IPS DF 6.9 (cell line): Measurements from ENCODE around the gene TMEM9.
"Not testable (repeated sequence)": the region's sequence is repeated elsewhere in the genome, so short reads cannot be mapped to it uniquely, and the experiment has no call there.

Experiments
- DNase-seq: peaks from one replicate; pipeline ENCODE4 v3.0.0-alpha.2; 2013; ENCODE audit warnings: low read depth, low spot score
- H3K27ac ChIP-seq: one replicate; pipeline ENCODE4 v1.5.1; 2013; ENCODE audit warnings: low read length, control low read depth
- H3K27me3 ChIP-seq: 2 replicates; pipeline ENCODE4 v1.6.1; 2013; ENCODE audit warnings: mild to moderate bottlenecking, low read length; ENCODE audit not compliant: control insufficient read depth, insufficient read depth
- H3K36me3 ChIP-seq: 2 replicates; pipeline ENCODE4 v1.6.1; 2013; ENCODE audit warnings: low read length; ENCODE audit not compliant: control insufficient read depth, insufficient read depth
- H3K4me1 ChIP-seq: 2 replicates; pipeline ENCODE4 v1.6.1; 2013; ENCODE audit warnings: low read length; ENCODE audit not compliant: control insufficient read depth, insufficient read depth
- H3K4me3 ChIP-seq: 2 replicates; pipeline ENCODE4 v1.5.1; 2013; ENCODE audit warnings: mild to moderate bottlenecking, low read length
- H3K9me3 ChIP-seq: 2 replicates; pipeline ENCODE4 v1.6.1; 2013; ENCODE audit warnings: low read length, inconsistent platforms; ENCODE audit not compliant: control insufficient read depth, insufficient read depth
- WGBS: extraction: QIAGEN DNeasy Blood & Tissue Kit; methylation state at CpG from one replicate; pipeline ENCODE4 v1.1.7; 2013; ENCODE audit warnings: mixed read lengths, missing lambda C conversion rate; ENCODE audit not compliant: insufficient read length, insufficient coverage; 5-methylcytosine and 5-hydroxymethylcytosine counted together

The TMEM9 gene

DNA sequence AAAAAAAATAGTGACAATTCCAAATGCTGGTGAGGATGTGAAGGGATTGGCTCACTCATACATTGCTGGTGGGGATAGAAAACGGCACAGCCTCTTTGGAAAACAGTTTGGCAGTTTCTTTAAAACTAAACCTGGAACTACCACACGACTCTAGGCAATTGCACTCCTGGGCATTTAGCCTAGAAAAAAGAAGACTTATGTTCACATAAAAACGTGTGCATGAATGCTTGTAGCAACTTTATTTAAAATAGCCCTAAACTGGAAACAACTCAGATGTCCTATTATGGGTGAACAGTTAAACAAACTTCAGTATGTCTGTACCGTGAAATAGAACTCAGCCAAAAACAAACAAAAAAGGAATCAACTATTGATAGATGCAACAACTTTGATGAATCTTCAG lies 9.4 kb upstream of the TMEM9 start:
- Histone ChIP-seq H3K9me3 (no peaks in the 10 kb centered on the region), H3K27ac (no peak overlapping the region), H3K36me3 (no peaks in the 10 kb centered on the region), H3K4me3 (no peak overlapping the region), H3K4me1 (no peaks in the 10 kb centered on the region), H3K27me3 (no peaks in the 10 kb centered on the region)
- no CpG with 5 or more reads among the region's 4 CpGs for WGBS
- DNase-seq: no peak

DNA sequence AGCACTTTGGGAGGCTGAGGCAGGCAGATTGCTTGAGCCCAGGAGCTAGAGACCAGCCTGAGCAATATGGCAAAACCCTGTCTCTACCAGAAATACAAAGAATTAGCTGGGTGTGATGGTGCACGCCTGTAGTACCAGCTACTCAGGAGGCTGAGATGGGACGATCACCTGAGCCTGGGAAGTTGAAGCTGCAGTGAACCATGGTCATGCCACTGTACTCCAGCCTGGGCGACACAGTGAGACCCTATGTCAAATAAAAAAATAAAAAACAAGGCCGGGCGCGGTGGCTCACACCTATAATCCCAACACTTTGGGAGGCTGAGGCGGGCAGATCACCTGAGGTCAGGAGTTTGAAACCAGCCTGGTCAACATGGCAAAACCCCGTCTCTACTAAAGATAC lies 8.8 kb upstream of the TMEM9 start:
- not testable (repeated sequence) for H3K4me3 ChIP-seq, H3K27ac ChIP-seq, H3K27me3 ChIP-seq, DNase-seq, H3K9me3 ChIP-seq, H3K36me3 ChIP-seq, H3K4me1 ChIP-seq
- no CpG with 5 or more reads among the region's 8 CpGs for whole genome bisulfite sequencing

- no peaks in the 10 kb centered on the region for H3K27me3 ChIP-seq
- DNase-seq: no peak
- no peak overlapping the region for H3K27ac ChIP-seq
- H3K4me1 ChIP-seq: peaks cover 4% of the 10 kb centered on the region
- H3K36me3 ChIP-seq: no peaks in the 10 kb centered on the region
- no peaks in the 10 kb centered on the region for H3K9me3 ChIP-seq
- no peak overlapping the region for H3K4me3 ChIP-seq
- no CpG with 5 or more reads among the region's 2 CpGs for WGBS
These were observed 3.7 kb upstream of the TMEM9 start for GRCh38 chr1:201157949-201158348.

GRCh38 chr1:201156819-201157218 lies 2.5 kb upstream of the TMEM9 start:
- DNase-seq: no peak
- Histone ChIP-seq H3K4me1 (peaks cover 4% of the 10 kb centered on the region), H3K4me3 (no peak overlapping the region), H3K36me3 (0 out of 2 replicates have a peak, but pooled peaks cover 3% of the 10 kb centered on the region), H3K9me3 (no peaks in the 10 kb centered on the region), H3K27me3 (no peaks in the 10 kb centered on the region), H3K27ac (no peak overlapping the region)

DNA sequence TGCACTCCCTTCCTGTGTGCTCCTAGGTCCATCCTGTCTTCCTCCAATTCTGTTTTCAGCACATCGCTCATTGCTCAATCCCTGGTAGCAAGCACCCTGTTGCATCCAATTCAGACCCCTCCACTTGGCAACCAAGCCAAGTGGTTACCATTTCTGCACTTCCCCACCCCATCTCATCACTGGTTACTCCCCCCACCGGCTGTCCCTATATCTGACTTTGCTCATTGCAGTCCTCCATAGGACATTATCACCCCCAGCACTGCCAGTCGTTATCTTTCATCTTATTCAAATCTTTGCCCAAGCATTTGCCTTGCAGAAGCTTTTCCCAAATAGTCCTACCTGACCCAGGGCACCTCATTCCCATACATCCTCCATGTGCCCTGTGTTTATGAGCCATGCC lies 2.1 kb upstream of the TMEM9 start:
- no CpG with 5 or more reads among the region's 3 CpGs for WGBS
- H3K4me3 ChIP-seq: no peak overlapping the region
- peaks cover 4% of the 10 kb centered on the region for H3K4me1 ChIP-seq
- H3K27me3 ChIP-seq: no peaks in the 10 kb centered on the region
- no peak overlapping the region for H3K27ac ChIP-seq
- H3K36me3 ChIP-seq: 0 out of 2 replicates have a peak, but pooled peaks cover 6% of the 10 kb centered on the region
- no peaks in the 10 kb centered on the region for H3K9me3 ChIP-seq
- DNase-seq: no peak

GRCh38 chr1:201155354-201155753 lies 1.1 kb upstream of the TMEM9 start:
- no peak for DNase-seq

DNA sequence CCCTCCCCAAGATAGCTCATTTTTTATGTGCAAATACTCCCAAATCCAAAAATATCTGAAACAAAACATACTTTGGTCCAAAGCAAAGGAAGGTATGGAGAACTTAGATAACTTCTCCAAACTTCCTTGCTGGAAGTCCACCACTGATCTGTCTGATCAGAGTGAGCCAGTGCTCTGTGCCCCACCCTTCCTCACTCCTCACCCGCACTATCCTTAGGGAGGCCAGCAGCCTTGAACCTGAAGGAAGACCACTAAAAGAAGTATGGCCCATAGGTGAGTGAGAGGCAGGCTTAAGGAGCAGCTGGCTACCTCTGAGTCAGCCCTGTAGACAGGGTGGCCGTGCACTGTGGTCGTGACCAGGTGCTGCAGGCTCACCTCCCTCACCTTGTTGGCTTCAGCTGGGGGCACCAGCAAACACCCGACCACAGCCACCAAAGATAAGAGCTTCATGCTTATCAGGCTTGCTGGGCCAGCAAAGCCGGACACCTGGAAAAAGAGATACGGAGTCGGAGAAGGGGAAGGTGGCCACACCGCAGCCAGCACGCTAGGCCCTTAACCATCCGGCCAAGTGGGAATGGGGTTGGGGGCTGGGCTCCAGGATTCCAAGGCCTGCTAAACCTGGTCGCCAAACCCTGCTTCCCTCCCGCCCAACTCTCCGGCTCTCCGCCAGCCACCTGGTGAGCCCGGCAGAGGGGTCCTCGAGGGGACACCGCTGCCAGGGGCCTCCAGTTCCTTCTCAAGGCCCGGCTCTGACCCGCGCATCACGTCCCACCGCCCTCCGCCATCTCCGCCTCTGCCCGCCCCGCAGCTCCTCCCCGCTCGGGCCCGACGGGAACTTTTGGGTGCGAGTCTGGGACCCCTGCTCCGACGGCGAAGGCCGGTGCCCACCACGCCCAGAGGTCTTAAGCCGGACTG lies 543 bp downstream of the TMEM9 start:
- peaks cover 12% of the 10 kb centered on the region; the same call in 1 of the 2 replicates for H3K36me3 ChIP-seq
- peaks cover 4% of the 10 kb centered on the region for H3K4me1 ChIP-seq
- no peaks in the 10 kb centered on the region for H3K27me3 ChIP-seq
- no peak overlapping the region for H3K27ac ChIP-seq
- no peaks in the 10 kb centered on the region for H3K9me3 ChIP-seq
- no peak for DNase-seq
- no CpG with 5 or more reads among the region's 37 CpGs for WGBS
- H3K4me3 ChIP-seq: peak overlapping the region; percentile 58

More at GRCh38 chr1:201155354-201155753, 1.1 kb upstream of the TMEM9 start:
- no CpG with 5 or more reads among the region's 2 CpGs for WGBS
- H3K27me3 ChIP-seq: no peaks in the 10 kb centered on the region
- no peak overlapping the region for H3K27ac ChIP-seq
- peaks cover 11% of the 10 kb centered on the region; the same call in 1 of the 2 replicates for H3K36me3 ChIP-seq
- H3K9me3 ChIP-seq: no peaks in the 10 kb centered on the region
- no peak overlapping the region for H3K4me3 ChIP-seq
- H3K4me1 ChIP-seq: peaks cover 4% of the 10 kb centered on the region

GRCh38 chr1:201149400-201149799 lies 4.9 kb downstream of the TMEM9 start:
- Histone ChIP-seq H3K4me3 (no peak overlapping the region), H3K9me3 (no peaks in the 10 kb centered on the region), H3K4me1 (no peaks in the 10 kb centered on the region), H3K36me3 (peaks cover 34% of the 10 kb centered on the region; the same call in 1 of the 2 replicates), H3K27ac (no peak overlapping the region), H3K27me3 (no peaks in the 10 kb centered on the region)
- WGBS: no CpG with 5 or more reads among the region's 4 CpGs
- no peak for DNase-seq

DNA sequence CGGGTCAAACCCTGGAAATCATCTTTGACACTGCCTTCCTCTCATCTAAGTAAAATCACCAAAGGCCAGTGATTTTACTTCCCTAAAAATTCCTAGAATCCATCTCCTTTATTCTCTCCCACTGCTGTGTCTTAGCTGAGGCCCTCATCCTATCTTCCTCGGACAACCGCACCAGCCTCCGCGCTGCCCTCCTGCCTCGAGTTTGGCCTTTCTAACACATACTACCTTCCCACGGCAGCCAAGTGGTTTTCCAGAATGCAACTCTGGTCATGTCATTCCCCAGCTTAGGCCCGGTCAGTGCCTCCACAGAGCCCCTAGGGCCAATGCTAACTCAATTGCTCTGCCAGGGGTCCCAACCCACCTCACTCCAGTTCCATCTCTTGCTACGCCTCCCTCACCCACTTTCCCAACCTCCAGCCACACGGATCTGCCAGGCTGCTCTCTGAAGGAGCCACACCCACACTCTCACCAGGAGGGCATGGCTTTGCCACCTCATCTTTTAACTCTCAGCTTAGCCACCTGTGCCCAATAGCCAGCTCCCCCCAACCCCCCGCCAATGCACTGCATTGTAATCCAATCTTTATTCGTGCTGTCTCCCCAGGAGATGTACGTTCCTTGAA lies 6.8 kb downstream of the TMEM9 start:
- Histone ChIP-seq H3K27ac (no peak overlapping the region), H3K36me3 (peaks cover 52% of the 10 kb centered on the region), H3K27me3 (no peaks in the 10 kb centered on the region), H3K4me1 (no peaks in the 10 kb centered on the region), H3K9me3 (no peaks in the 10 kb centered on the region), H3K4me3 (no peak overlapping the region)
- no peak for DNase-seq
- WGBS: no CpG with 5 or more reads among the region's 13 CpGs

DNA sequence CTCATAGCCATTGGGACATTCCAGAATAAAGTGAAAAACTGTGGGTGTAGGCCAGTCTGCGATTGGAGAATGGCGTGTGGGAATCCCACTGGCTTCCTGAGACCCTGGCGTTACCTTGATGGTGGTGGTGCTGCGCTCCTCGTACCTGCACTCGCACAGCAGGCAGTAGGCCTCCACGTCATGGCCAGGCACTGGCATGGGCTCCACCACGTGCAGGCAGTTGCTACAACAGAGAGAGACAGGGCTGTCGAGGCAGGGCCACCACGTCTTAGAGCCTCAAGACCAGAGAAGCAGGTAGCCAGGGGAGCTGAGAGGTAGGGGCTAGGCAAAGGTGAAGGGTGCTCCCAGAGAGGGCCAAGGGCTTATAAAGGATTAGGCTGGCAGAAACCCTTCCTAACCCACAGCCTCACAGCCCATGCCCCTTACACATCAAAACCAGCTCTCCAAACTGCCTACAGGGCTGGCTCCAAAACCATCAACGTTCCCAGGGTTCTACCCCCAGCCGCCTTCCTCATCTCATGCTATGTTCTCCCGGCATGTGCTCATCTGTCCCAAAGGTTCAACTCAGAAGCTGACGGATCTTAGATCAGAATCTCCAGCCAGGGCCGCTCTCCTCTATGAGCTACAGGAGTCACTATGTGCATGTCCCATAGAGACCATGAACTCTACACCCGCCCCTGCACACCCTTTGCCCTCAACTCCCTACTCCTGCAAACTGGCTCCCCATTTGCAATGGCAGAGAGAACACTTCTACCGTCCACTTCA lies 7.5 kb downstream of the TMEM9 start:
- Histone ChIP-seq H3K4me3 (no peak overlapping the region), H3K36me3 (peaks cover 50% of the 10 kb centered on the region), H3K27me3 (no peaks in the 10 kb centered on the region), H3K27ac (no peak overlapping the region), H3K9me3 (no peaks in the 10 kb centered on the region), H3K4me1 (no peaks in the 10 kb centered on the region)
- no peak for DNase-seq
- no CpG with 5 or more reads among the region's 17 CpGs for whole genome bisulfite sequencing
